Measurements from ENCODE around the gene ATP7B. TPM values are rescaled to one million over a fixed set of nuclear protein-coding genes. Genes with fewer than 3 reads are reported as not detected.

The ATP7B gene
- total RNA-seq, 1 donor from 2014 or later = 11.6 TPM

DNA sequence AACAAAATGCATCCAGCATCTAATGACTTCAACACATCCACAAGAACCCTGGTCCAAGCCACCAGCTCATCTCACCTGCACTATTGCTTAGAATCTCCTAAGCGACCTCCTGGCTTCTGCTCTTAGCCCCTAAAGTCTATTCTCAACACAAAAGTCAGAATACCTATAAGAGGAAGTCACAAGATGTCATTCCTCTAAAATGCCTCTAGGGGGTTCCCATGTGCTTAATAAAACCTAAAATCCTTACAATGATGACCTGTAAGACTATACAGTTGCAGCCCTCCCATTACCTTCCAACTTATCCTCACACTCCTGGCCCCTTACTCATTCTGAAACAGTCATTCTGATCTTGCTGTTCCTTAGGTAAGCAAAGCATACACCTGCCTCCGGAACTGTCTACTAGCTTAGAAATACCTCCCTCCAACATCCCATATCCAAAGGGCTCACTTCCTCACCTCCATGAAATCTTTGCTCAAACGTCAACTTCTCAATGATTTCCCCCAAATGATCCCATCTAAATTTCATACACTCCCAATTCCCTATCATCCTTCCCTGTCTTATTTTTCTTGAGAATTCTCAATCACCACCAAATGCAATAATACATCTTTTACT, 10.0 kb downstream of the ATP7B start:
- H3K4me1 Mint-ChIP-seq = peaks cover 6% of the 10 kb centered on the region
- no peaks in the 10 kb centered on the region for H3K27me3 Mint-ChIP-seq (ENCODE audit: low read depth)
- no peaks in the 10 kb centered on the region for H3K9me3 Mint-ChIP-seq
- no peak overlapping the region for H3K4me3 Mint-ChIP-seq
- no peak overlapping the region for H3K27ac Mint-ChIP-seq (ENCODE audit: unreplicated experiment)
- TF ChIP-seq, protein P1, sequence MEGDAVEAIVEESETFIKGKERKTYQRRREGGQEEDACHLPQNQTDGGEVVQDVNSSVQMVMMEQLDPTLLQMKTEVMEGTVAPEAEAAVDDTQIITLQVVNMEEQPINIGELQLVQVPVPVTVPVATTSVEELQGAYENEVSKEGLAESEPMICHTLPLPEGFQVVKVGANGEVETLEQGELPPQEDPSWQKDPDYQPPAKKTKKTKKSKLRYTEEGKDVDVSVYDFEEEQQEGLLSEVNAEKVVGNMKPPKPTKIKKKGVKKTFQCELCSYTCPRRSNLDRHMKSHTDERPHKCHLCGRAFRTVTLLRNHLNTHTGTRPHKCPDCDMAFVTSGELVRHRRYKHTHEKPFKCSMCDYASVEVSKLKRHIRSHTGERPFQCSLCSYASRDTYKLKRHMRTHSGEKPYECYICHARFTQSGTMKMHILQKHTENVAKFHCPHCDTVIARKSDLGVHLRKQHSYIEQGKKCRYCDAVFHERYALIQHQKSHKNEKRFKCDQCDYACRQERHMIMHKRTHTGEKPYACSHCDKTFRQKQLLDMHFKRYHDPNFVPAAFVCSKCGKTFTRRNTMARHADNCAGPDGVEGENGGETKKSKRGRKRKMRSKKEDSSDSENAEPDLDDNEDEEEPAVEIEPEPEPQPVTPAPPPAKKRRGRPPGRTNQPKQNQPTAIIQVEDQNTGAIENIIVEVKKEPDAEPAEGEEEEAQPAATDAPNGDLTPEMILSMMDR (conservative IDR thresholded peaks at IDR 0.05) = peak; percentile 72
- no peak for DNase-seq (ENCODE audit: low read depth, low spot score)
- no peaks in the 10 kb centered on the region for H3K36me3 Mint-ChIP-seq (ENCODE audit: low read depth)

DNA sequence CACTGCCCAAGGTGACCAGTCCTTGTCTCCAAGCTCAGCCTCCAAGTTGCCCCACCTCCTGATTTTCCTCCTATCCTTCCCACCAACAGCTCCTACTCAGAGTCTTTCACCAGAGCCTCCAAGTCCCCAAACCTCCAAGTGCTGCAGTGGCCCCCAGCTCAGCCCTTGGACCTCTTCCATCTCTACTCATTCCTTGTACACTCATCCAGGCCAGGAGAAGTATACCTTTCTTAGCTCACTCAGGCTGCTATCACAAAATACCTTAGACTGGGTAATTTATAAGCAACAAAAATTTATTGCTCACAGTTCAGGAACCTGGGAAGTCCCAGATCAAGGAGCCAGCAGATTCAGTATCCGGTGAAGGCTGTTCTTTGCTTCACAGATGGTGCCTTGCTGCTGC, 11.3 kb downstream of the ATP7B start:
- H3K9me3 Mint-ChIP-seq = no peaks in the 10 kb centered on the region

DNA sequence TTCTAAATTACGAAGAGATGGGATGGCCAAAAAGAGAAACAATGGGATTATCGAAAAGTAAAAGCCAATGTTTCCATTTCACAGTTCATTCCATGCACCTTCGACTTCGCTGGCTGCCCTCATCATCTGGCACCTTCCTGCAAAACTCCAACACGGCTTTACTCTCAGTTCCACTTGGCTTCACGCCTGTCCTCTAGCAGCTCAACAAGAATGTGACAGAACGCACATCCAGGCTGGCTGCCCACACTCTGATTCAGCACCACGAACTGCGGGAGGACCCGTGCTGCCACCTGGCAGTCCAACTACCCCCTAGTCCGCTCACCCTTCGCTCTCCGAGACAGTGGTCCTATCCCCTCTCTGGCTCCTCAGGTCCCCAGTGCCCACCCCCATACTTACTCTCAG, 11.7 kb downstream of the ATP7B start:
- no peak for DNase-seq (ENCODE audit: low read depth, low spot score)
- no peaks in the 10 kb centered on the region for H3K27me3 Mint-ChIP-seq (ENCODE audit: low read depth)
- no peaks in the 10 kb centered on the region for H3K36me3 Mint-ChIP-seq (ENCODE audit: low read depth)
- no peak overlapping the region for H3K4me3 Mint-ChIP-seq
- H3K27ac Mint-ChIP-seq (ENCODE audit: unreplicated experiment) = no peak overlapping the region
- peaks cover 15% of the 10 kb centered on the region for H3K4me1 Mint-ChIP-seq
- no peaks in the 10 kb centered on the region for H3K9me3 Mint-ChIP-seq
- TF ChIP-seq, protein P1 (conservative IDR thresholded peaks at IDR 0.05) = no peak

More for the DNA sequence above, 11.3 kb downstream of the ATP7B start:
- TF ChIP-seq, protein P1 (conservative IDR thresholded peaks at IDR 0.05) = no peak
- no peak overlapping the region for H3K27ac Mint-ChIP-seq (ENCODE audit: unreplicated experiment)
- H3K27me3 Mint-ChIP-seq (ENCODE audit: low read depth) = no peaks in the 10 kb centered on the region
- DNase-seq (ENCODE audit: low read depth, low spot score) = no peak
- peaks cover 13% of the 10 kb centered on the region for H3K4me1 Mint-ChIP-seq
- no peaks in the 10 kb centered on the region for H3K36me3 Mint-ChIP-seq (ENCODE audit: low read depth)
- no peak overlapping the region for H3K4me3 Mint-ChIP-seq

DNA sequence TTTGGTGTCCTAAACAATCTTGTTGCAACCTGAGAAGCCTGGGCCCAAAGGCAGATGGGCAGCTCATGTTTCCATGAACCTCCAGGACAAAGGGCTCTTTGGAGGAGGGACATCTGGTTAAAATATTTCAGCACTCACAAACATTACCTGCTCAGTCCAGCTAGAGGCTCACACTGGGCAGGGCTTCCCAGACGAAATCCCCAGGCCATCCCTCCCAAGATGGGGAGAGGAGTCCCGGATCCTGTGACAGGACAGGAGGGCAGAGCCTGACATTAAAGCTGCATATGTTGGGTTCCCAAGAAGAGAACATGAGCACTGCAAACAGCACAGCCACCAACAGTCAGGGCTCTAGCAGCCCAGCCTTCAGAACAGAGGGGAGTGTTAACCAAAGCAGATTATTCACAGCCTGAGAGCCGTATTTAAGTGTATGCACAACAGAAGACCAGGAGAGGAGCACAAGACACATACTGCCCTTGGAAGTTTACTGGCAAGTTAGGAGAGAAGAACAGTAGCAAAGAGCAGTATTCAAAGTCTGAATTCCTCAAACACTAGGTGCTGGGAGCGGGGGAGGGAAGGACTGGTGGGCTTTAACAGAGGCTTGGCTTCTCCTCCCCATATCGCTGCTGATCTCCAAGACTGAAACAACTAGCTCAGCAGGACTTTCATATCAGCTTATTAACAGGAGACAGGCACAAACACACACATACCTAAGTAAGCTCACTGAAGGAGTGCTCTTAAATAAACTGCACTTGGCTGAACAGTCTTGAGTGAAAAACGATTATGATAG, 12.3 kb downstream of the ATP7B start:
- Mint-ChIP-seq H3K4me3 (no peak overlapping the region), H3K9me3 (no peaks in the 10 kb centered on the region), H3K4me1 (peaks cover 17% of the 10 kb centered on the region), H3K27ac (ENCODE audit: unreplicated experiment) (no peak overlapping the region), H3K27me3 (ENCODE audit: low read depth) (no peaks in the 10 kb centered on the region), H3K36me3 (ENCODE audit: low read depth) (no peaks in the 10 kb centered on the region)
- DNase-seq (ENCODE audit: low read depth, low spot score) = no peak
- TF ChIP-seq, protein P1 (conservative IDR thresholded peaks at IDR 0.05) = no peak

DNA sequence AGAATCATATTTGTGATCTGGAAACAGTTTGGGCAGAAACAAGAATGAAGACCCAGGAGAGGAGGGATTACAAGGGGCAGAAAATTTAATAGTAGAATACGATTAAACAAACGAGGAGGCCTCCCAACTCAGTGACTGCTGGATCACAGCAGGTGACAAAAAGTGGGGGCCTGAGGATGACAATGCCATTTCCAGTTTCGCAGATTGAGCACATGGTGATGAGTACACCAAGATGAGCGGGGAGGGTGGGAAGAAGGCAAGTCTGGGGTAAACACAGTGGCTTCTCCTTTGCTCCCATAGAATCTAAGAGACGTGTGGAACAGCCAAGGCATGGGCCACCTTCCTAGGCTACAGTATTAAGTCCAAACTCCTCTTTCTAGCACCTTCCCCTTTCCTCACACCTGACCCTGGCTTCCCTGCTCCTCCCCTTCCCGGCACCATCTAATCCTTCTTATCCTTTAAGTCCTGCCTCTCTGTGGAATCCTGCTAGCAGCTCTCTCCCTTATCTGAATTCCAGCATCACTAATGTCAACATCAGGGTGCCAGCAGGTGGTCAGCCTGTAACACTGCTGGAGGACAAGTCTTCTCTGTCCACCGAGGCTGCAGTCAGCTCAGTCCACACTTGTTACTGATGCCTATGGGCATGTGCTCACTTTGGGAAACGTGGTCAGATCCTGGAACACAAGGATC, 13.5 kb downstream of the ATP7B start:
- Mint-ChIP-seq H3K4me1 (peaks cover 17% of the 10 kb centered on the region), H3K36me3 (ENCODE audit: low read depth) (no peaks in the 10 kb centered on the region), H3K27ac (ENCODE audit: unreplicated experiment) (peak overlapping the region; percentile 47), H3K9me3 (no peaks in the 10 kb centered on the region), H3K4me3 (no peak overlapping the region), H3K27me3 (ENCODE audit: low read depth) (no peaks in the 10 kb centered on the region)
- TF ChIP-seq, protein P1 (conservative IDR thresholded peaks at IDR 0.05) = no peak
- DNase-seq (ENCODE audit: low read depth, low spot score) = no peak
